Trophoblast cell (in vitro differentiated cells and primary cell): ENCODE results near the gene ATG12.
A peak's percentile ranks its signal among the peaks of the same experiment; 100 is the strongest.

Source experiments
- DNase-seq, 2 donors: peaks; one replicate each; pipeline ENCODE4 v3.0.0-alpha.2; 2016
- H2AFZ ChIP-seq: 2 replicates; pipeline ENCODE4 v1.6.1; 2013; ENCODE audit warnings: low read length, moderate library complexity, mild to moderate bottlenecking; ENCODE audit not compliant: insufficient read depth, poor library complexity
- H2AK5ac ChIP-seq: 2 replicates; pipeline ENCODE4 v1.6.1; 2013; ENCODE audit warnings: mild to moderate bottlenecking, low read length
- H2BK120ac ChIP-seq: 2 replicates; pipeline ENCODE4 v1.6.1; 2013; ENCODE audit warnings: low read length, mild to moderate bottlenecking, moderate library complexity; ENCODE audit not compliant: insufficient read depth, poor library complexity
- H2BK12ac ChIP-seq: 2 replicates; pipeline ENCODE4 v1.6.1; 2013; ENCODE audit warnings: mild to moderate bottlenecking, low read length, moderate library complexity
- H2BK5ac ChIP-seq: 2 replicates; pipeline ENCODE4 v1.6.1; 2013; ENCODE audit warnings: low read length, low read depth, moderate library complexity, mild to moderate bottlenecking; ENCODE audit not compliant: poor library complexity
- H3K14ac ChIP-seq: 2 replicates; pipeline ENCODE4 v1.6.1; 2013; ENCODE audit warnings: mild to moderate bottlenecking, low read length
- H3K18ac ChIP-seq: 2 replicates; pipeline ENCODE4 v1.6.1; 2013; ENCODE audit warnings: mild to moderate bottlenecking, low read length
- H3K23ac ChIP-seq: 2 replicates; pipeline ENCODE4 v1.6.1; 2013; ENCODE audit warnings: low read length
- H3K27ac ChIP-seq: 2 replicates; pipeline ENCODE4 v1.5.1; 2013; ENCODE audit warnings: low read depth, mild to moderate bottlenecking, inconsistent platforms, low read length, moderate library complexity
- H3K27me3 ChIP-seq: 2 replicates; pipeline ENCODE4 v1.6.1; 2013; ENCODE audit warnings: inconsistent platforms, mild to moderate bottlenecking, low read length, moderate library complexity; ENCODE audit not compliant: insufficient read depth
- H3K36me3 ChIP-seq, 2 experiments: 1 replicate in 1 of 2; 2 replicates in 1 of 2; pipeline ENCODE4 v1.6.1; 2013; ENCODE audit warnings: low read length in 2 of 2, mild to moderate bottlenecking in 2 of 2, moderate library complexity in 1 of 2; ENCODE audit not compliant: insufficient read depth in 2 of 2, control insufficient read depth in 1 of 2
- H3K4ac ChIP-seq: 2 replicates; pipeline ENCODE4 v1.6.1; 2013; ENCODE audit warnings: low read depth, mild to moderate bottlenecking, low read length, moderate library complexity
- H3K4me1 ChIP-seq, 2 experiments: 1 replicate in 1 of 2; 2 replicates in 1 of 2; pipeline ENCODE4 v1.6.1; 2013; ENCODE audit warnings: low read length in 2 of 2, mild to moderate bottlenecking in 2 of 2, moderate library complexity in 1 of 2; ENCODE audit not compliant: insufficient read depth in 2 of 2, control insufficient read depth in 1 of 2
- H3K4me2 ChIP-seq: 2 replicates; pipeline ENCODE4 v1.6.1; 2013; ENCODE audit warnings: inconsistent platforms, mild to moderate bottlenecking, low read length, moderate library complexity
- H3K4me3 ChIP-seq: 2 replicates; pipeline ENCODE4 v1.5.1; 2013; ENCODE audit warnings: mild to moderate bottlenecking, low read depth, low read length, inconsistent platforms
- H3K79me1 ChIP-seq: one replicate; pipeline ENCODE4 v1.6.1; 2013; ENCODE audit warnings: low read length
- H3K79me2 ChIP-seq: 2 replicates; pipeline ENCODE4 v1.6.1; 2013; ENCODE audit warnings: low read length, mild to moderate bottlenecking; ENCODE audit not compliant: control insufficient read depth, insufficient read depth, poor library complexity
- H3K9ac ChIP-seq: 2 replicates; pipeline ENCODE4 v1.6.1; 2013; ENCODE audit warnings: mild to moderate bottlenecking, low read length
- H3K9me3 ChIP-seq: 2 replicates; pipeline ENCODE4 v1.6.1; 2013; ENCODE audit warnings: low read depth, mild to moderate bottlenecking, control low read depth, inconsistent platforms, low read length; ENCODE audit not compliant: insufficient read depth
- H4K12ac ChIP-seq: 2 replicates; pipeline ENCODE4 v1.6.1; 2013; ENCODE audit warnings: low read depth, mild to moderate bottlenecking, low read length, moderate library complexity
- H4K8ac ChIP-seq: 2 replicates; pipeline ENCODE4 v1.6.1; 2013; ENCODE audit warnings: low read depth, mild to moderate bottlenecking, low read length, moderate library complexity
- H4K91ac ChIP-seq: one replicate; pipeline ENCODE4 v1.6.1; 2013; ENCODE audit warnings: low read depth, mild to moderate bottlenecking, low read length, moderate library complexity
- WGBS: extraction: QIAGEN DNeasy Blood & Tissue Kit; methylation state at CpG from one replicate; pipeline ENCODE4 v1.1.7; 2013; ENCODE audit warnings: missing lambda C conversion rate; ENCODE audit not compliant: insufficient read length, insufficient coverage; ENCODE audit errors: extremely low coverage; 5-methylcytosine and 5-hydroxymethylcytosine counted together

ATG12 gene

DNA sequence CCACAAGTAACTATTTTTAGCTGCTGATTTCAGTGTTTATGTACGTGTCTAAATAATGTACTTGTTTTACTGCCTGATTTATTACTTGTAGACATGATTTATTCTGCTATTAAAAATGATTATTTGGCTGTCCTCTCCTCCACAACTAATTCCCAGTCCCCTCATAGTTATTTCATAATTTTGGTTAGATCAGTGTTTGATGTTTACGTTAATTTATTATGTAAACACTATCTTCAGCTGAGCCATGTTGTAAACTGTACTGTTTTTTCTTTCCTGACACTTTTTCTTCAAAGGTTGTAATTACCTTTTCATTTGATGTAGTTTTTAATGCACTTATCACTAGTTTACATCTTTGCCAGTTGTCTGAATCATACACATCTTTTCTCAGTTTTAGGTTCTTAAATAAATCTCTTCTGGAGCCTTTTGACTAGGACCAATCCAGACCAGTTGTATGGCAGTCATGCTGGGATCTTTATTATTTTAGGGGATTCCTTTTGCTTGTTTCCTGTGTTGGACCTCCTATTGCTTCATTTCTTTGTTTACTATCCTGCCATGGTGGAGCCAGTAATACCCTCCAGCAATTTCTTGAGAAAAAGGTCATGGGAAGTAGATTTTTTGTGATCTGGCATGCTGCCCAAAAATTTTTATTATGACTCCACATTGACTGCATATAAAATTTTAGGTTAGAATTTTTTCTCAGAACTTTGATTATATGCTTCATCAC is 16.4 kb upstream of the ATG12 start:
- no peak overlapping the region for H4K91ac ChIP-seq
- no peaks in the 10 kb centered on the region for H3K4me1 ChIP-seq
- no peak overlapping the region for H2BK5ac ChIP-seq
- no peak overlapping the region for H4K8ac ChIP-seq
- no peak overlapping the region for H3K27ac ChIP-seq
- no peaks in the 10 kb centered on the region for H3K79me1 ChIP-seq
- no peak overlapping the region for H3K4me2 ChIP-seq
- no peak overlapping the region for H3K4me3 ChIP-seq
- no peak overlapping the region for H2BK12ac ChIP-seq
- no peak overlapping the region for H3K14ac ChIP-seq
- H2AK5ac ChIP-seq, result no peak overlapping the region
- peaks cover 0 to 2% of the 10 kb centered on the region in 2 experiments for H3K36me3 ChIP-seq
- no peak for DNase-seq
- H3K9ac ChIP-seq, result no peak overlapping the region
- H3K23ac ChIP-seq, result no peak overlapping the region
- peaks cover 2% of the 10 kb centered on the region for H3K9me3 ChIP-seq
- peaks cover 2% of the 10 kb centered on the region for H3K27me3 ChIP-seq
- no CpG with 5 or more reads among the region's 2 CpGs for WGBS
- H3K18ac ChIP-seq, result no peak overlapping the region
- no peak overlapping the region for H2BK120ac ChIP-seq
- peaks cover 1% of the 10 kb centered on the region for H3K79me2 ChIP-seq
- no peak overlapping the region for H3K4ac ChIP-seq
- no peak overlapping the region for H4K12ac ChIP-seq
- H2AFZ ChIP-seq, result no peak overlapping the region

DNA sequence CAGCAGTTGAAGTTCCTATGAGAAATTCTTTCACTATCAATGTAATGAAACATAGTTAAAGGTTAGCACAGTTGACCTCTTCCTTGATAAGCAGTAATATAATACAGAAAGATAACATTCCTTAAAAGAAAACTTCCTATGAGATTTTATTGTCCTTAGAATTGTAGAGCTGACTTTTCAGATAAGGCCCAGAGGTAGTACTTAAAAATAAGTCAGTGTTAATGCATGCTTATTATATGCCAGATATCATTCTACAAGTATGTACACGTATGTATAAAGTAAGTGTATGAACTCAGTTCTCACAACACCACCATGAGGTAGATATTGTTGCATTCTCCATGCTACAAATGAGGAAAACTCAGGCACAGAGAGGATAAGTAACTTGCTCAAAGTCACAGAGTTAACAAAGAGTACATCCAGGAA is 15.7 kb upstream of the ATG12 start:
- H4K8ac ChIP-seq, result no peak overlapping the region
- no peak overlapping the region for H3K4me3 ChIP-seq
- H2AFZ ChIP-seq, result no peak overlapping the region

DNA sequence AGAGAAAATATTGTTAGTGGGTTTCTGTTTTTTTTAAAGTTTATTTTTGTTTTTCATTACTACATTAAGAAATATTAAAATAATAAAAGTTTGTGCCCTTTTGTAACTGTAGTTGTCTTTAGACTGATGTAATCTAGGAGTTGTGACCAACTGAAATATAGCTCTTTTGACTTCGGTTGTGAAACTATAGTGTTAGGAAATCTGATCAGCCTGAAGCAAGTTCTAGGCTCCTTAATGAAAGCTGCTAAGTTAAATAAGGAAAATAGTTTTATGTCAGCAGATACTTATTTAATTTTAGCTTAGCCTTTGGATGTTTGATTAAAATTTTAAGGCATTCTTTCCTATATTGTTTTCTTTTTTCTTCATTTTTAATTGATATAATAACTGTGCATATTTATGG is 14.6 kb upstream of the ATG12 start:
- H3K4me1 ChIP-seq, result no peaks in the 10 kb centered on the region
- no peak overlapping the region for H3K23ac ChIP-seq
- H3K27me3 ChIP-seq, result peaks cover 2% of the 10 kb centered on the region
- H4K12ac ChIP-seq, result no peak overlapping the region
- H2BK12ac ChIP-seq, result no peak overlapping the region
- H3K79me1 ChIP-seq, result no peaks in the 10 kb centered on the region
- H3K4ac ChIP-seq, result no peak overlapping the region
- no peak overlapping the region for H3K9ac ChIP-seq
- DNase-seq, result peak in 1 of 2 donors; percentile 57
- no peak overlapping the region for H4K91ac ChIP-seq
- peaks cover 0 to 2% of the 10 kb centered on the region in 2 experiments for H3K36me3 ChIP-seq
- no peak overlapping the region for H3K4me3 ChIP-seq
- H3K79me2 ChIP-seq, result peaks cover 1% of the 10 kb centered on the region
- H3K4me2 ChIP-seq, result no peak overlapping the region
- no peak overlapping the region for H2AFZ ChIP-seq
- no peak overlapping the region for H3K18ac ChIP-seq
- no peak overlapping the region for H2BK120ac ChIP-seq
- peaks cover 2% of the 10 kb centered on the region for H3K9me3 ChIP-seq
- H2AK5ac ChIP-seq, result no peak overlapping the region
- no peak overlapping the region for H4K8ac ChIP-seq
- no peak overlapping the region for H2BK5ac ChIP-seq
- no CpG with 5 or more reads among the region's 1 CpG for WGBS
- H3K27ac ChIP-seq, result no peak overlapping the region
- H3K14ac ChIP-seq, result no peak overlapping the region

More for the DNA sequence above, 15.7 kb upstream of the ATG12 start:
- Histone ChIP-seq H3K27ac (no peak overlapping the region), H3K27me3 (peaks cover 2% of the 10 kb centered on the region), H3K4me2 (no peak overlapping the region), H4K91ac (no peak overlapping the region), H2BK12ac (no peak overlapping the region), H2BK5ac (no peak overlapping the region), H3K79me1 (no peaks in the 10 kb centered on the region), H3K79me2 (peaks cover 1% of the 10 kb centered on the region), H3K4me1 (no peaks in the 10 kb centered on the region), H2BK120ac (no peak overlapping the region), H3K14ac (no peak overlapping the region), H3K9me3 (peaks cover 2% of the 10 kb centered on the region), H3K9ac (no peak overlapping the region), H3K36me3 (peaks cover 0 to 2% of the 10 kb centered on the region in 2 experiments), H3K4ac (no peak overlapping the region), H4K12ac (no peak overlapping the region), H2AK5ac (no peak overlapping the region), H3K18ac (no peak overlapping the region), H3K23ac (no peak overlapping the region)
- no peak for DNase-seq
- no CpG with 5 or more reads among the region's 1 CpG for WGBS

DNA sequence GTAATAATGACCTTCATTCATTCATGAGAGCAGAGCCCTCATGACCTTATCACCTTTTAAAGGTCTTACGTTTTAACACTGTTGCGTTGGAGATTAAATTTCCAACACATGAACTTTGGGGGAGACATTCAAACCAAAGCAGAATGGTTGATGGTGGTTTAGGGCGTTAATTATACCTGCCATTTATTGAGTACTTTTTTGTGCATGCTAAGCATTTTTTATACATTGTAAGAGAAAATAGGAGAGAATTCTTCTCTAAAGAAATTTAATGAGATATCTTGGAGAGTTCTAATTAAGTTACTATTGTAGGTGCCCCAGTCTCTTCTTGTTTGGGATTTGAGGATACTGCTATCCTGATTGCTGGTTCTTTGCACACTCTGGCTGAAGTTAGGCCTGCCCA is 12.8 kb upstream of the ATG12 start:
- Histone ChIP-seq H2BK5ac (no peak overlapping the region), H3K9ac (no peak overlapping the region), H2AFZ (no peak overlapping the region), H3K4me2 (no peak overlapping the region), H3K23ac (no peak overlapping the region), H3K14ac (no peak overlapping the region), H3K4me3 (no peak overlapping the region), H2AK5ac (no peak overlapping the region), H4K8ac (no peak overlapping the region), H3K27me3 (peaks cover 2% of the 10 kb centered on the region), H2BK12ac (no peak overlapping the region), H3K27ac (no peak overlapping the region), H3K79me1 (no peaks in the 10 kb centered on the region), H3K4me1 (no peaks in the 10 kb centered on the region), H3K4ac (peak overlapping the region; percentile 33), H3K36me3 (peaks cover 0 to 2% of the 10 kb centered on the region in 2 experiments), H3K9me3 (peaks cover 2% of the 10 kb centered on the region), H4K91ac (no peak overlapping the region), H4K12ac (no peak overlapping the region), H3K18ac (no peak overlapping the region), H3K79me2 (peaks cover 1% of the 10 kb centered on the region), H2BK120ac (no peak overlapping the region)
- no peak for DNase-seq
- WGBS, result no CpG with 5 or more reads among the region's 3 CpGs
